Measurements from ENCODE around the gene VWCE.
"Not testable (repeated sequence)": the region's sequence is repeated elsewhere in the genome, so short reads cannot be mapped to it uniquely, and the experiment has no call there.

DNA sequence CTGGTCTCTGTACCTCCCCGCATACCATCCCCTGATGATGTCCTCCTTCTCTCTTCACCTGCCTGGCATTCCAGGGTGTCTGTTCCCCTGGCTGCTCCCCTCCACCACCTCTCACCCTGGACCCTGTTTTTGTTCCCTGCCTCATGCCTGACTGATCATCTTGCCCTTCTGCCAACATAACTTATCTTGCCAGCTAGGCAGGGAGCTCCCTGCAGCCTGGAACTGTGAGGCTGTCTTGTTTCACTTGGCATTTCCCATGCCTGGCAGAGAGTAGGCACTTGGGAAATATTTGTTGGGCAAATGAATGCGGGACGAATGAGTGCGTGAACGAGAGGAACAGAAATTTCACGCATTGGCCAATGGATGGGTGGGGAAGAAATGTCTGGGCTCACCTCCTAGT lies 84.5 kb downstream of the VWCE start:
- TF ChIP-seq, protein P1, sequence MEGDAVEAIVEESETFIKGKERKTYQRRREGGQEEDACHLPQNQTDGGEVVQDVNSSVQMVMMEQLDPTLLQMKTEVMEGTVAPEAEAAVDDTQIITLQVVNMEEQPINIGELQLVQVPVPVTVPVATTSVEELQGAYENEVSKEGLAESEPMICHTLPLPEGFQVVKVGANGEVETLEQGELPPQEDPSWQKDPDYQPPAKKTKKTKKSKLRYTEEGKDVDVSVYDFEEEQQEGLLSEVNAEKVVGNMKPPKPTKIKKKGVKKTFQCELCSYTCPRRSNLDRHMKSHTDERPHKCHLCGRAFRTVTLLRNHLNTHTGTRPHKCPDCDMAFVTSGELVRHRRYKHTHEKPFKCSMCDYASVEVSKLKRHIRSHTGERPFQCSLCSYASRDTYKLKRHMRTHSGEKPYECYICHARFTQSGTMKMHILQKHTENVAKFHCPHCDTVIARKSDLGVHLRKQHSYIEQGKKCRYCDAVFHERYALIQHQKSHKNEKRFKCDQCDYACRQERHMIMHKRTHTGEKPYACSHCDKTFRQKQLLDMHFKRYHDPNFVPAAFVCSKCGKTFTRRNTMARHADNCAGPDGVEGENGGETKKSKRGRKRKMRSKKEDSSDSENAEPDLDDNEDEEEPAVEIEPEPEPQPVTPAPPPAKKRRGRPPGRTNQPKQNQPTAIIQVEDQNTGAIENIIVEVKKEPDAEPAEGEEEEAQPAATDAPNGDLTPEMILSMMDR (IDR thresholded peaks at IDR 0.05), result not testable (repeated sequence)
- not testable (repeated sequence) for TF ChIP-seq POLR2A (IDR thresholded peaks at IDR 0.05)
